Activated T-helper 17 cell treated with anti-CD3 and anti-CD28 coated beads, Interleukin-2, amount 50 U/mL, for 72 hours (primary cell): ENCODE measurements around the gene YPEL1. TPM values are rescaled to one million over a fixed set of nuclear protein-coding genes. Genes with fewer than 3 reads are reported as not detected.
A peak's percentile ranks its signal among the peaks of the same experiment; 100 is the strongest.

Experiments
- ATAC-seq: fragments of 150-1000 bp; cut with Tn5 transposase; replicated peaks from 2 replicates; pipeline ENCODE4 v1.10.0; 2021; ENCODE audit warnings: mild to moderate bottlenecking, moderate library complexity
- H3K27ac Mint-ChIP-seq: one replicate; pipeline ENCODE4 v1.8.0; 2022; ENCODE audit warnings: mixed read lengths
- H3K27me3 Mint-ChIP-seq: one replicate; pipeline ENCODE4 v1.8.0; 2022; ENCODE audit warnings: mixed read lengths
- H3K36me3 Mint-ChIP-seq: one replicate; pipeline ENCODE4 v1.8.0; 2022; ENCODE audit warnings: low read depth, mild to moderate bottlenecking, mixed read lengths
- H3K4me1 Mint-ChIP-seq: one replicate; pipeline ENCODE4 v1.8.0; 2022; ENCODE audit warnings: mixed read lengths
- H3K4me3 Mint-ChIP-seq: one replicate; pipeline ENCODE4 v1.8.0; 2022; ENCODE audit warnings: mild to moderate bottlenecking, mixed read lengths
- H3K9me3 Mint-ChIP-seq: one replicate; pipeline ENCODE4 v1.8.0; 2022; ENCODE audit warnings: mixed read lengths
- total RNA-seq, 2 donors: library from RNA; stranded (reverse); gene quantifications; one replicate each; pipeline ENCODE4 v1.2.3, GENCODE V29; 2022

YPEL1 gene
- total RNA-seq, 2 donors from 2014 or later, result 0.91 to 4.6 TPM

- no peak for ATAC-seq
- peaks cover 15% of the 10 kb centered on the region for H3K36me3 Mint-ChIP-seq
- no peaks in the 10 kb centered on the region for H3K27me3 Mint-ChIP-seq
- H3K4me3 Mint-ChIP-seq, result no peak overlapping the region
- H3K9me3 Mint-ChIP-seq, result no peaks in the 10 kb centered on the region
- no peaks in the 10 kb centered on the region for H3K4me1 Mint-ChIP-seq
- peak overlapping the region; percentile 34 for H3K27ac Mint-ChIP-seq
These were observed 32.6 kb downstream of the YPEL1 start for GRCh38 chr22:21702700-21703683.

DNA sequence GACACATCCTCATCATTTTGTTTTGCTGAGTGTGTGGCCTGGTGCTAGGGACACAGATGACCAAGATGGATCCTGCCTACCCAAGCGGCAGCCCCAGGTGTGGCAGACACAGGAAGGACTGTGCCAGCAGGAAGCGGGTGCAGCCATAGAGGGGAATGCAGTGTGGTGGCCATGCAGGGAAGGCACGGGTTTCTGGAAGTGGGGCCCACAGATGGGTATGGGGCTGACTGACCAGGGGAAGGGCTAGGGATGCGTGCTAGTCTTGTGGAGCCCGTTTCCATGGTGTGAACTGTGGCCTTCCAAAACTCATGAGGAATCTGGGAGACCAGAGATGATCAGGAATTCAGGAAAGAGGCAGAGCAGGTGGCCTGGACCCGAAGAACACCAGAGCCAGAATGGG is 33.5 kb downstream of the YPEL1 start:
- Mint-ChIP-seq H3K27ac (peak overlapping the region; percentile 34), H3K9me3 (no peaks in the 10 kb centered on the region), H3K4me3 (no peak overlapping the region), H3K27me3 (no peaks in the 10 kb centered on the region), H3K36me3 (peaks cover 24% of the 10 kb centered on the region), H3K4me1 (no peaks in the 10 kb centered on the region)
- no peak for ATAC-seq

DNA sequence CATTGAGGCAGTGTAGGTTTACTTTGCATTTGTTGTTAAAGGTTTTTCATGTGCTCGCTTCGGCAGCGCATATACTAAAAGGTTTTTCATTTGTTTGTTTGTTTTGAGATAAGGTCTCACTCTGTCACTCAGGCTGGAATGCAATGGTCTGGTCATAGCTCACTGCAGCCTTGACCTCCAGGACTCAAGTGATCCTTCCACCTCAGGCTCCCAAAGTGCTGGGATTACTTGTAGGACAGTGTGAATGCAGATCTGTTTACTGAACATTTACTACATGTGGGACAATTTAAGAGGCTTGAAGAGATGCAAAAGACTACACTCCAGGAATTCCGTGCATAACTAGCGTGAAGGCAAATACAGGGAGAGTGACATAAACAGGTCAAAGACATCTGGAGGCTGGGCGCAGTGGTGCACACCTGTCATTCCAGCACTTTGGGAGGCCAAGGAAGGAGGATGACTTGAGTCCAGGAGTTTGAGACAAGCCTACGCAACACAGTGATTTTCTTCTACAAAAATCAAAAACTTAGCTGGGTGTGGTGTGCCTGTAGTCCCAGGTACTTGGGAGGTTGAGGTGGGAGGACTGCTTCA is 34.1 kb downstream of the YPEL1 start:
- H3K27ac Mint-ChIP-seq, result peak overlapping the region; percentile 36
- no peaks in the 10 kb centered on the region for H3K27me3 Mint-ChIP-seq
- ATAC-seq, result no peak
- peaks cover 30% of the 10 kb centered on the region for H3K36me3 Mint-ChIP-seq
- H3K4me3 Mint-ChIP-seq, result no peak overlapping the region
- no peaks in the 10 kb centered on the region for H3K4me1 Mint-ChIP-seq
- H3K9me3 Mint-ChIP-seq, result no peaks in the 10 kb centered on the region

DNA sequence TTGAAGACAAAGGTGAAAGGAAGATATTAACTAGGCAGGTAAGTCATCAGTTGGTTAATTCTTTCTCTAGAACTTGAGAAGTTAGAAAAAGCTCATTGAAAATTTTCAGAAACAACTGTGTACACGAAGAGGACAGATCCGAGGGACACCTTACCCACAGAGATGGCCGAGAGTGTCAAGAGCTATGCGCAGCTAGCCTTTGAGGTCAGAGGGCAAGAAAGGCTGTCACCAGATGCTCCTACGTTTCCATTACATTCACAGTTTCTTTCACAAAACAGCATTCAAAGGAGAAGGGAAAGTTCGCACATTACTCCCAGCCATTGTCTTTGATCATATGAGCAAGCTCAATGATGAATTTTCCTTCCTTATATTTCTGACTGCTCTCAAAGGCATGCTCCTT is 34.8 kb downstream of the YPEL1 start:
- H3K4me3 Mint-ChIP-seq, result no peak overlapping the region
- no peak for ATAC-seq
- no peaks in the 10 kb centered on the region for H3K9me3 Mint-ChIP-seq
- H3K4me1 Mint-ChIP-seq, result no peaks in the 10 kb centered on the region
- peaks cover 36% of the 10 kb centered on the region for H3K36me3 Mint-ChIP-seq
- peak overlapping the region; percentile 36 for H3K27ac Mint-ChIP-seq
- no peaks in the 10 kb centered on the region for H3K27me3 Mint-ChIP-seq

- H3K4me1 Mint-ChIP-seq, result no peaks in the 10 kb centered on the region
These were observed 36.0 kb downstream of the YPEL1 start for GRCh38 chr22:21699643-21700042.

GRCh38 chr22:21698430-21699329 is 36.9 kb downstream of the YPEL1 start:
- no peaks in the 10 kb centered on the region for H3K27me3 Mint-ChIP-seq
- H3K36me3 Mint-ChIP-seq, result peaks cover 50% of the 10 kb centered on the region
- H3K4me3 Mint-ChIP-seq, result no peak overlapping the region
- no peak overlapping the region for H3K27ac Mint-ChIP-seq
- H3K9me3 Mint-ChIP-seq, result no peaks in the 10 kb centered on the region
- H3K4me1 Mint-ChIP-seq, result no peaks in the 10 kb centered on the region
- ATAC-seq, result no peak

More at GRCh38 chr22:21699643-21700042, 36.0 kb downstream of the YPEL1 start:
- Mint-ChIP-seq H3K4me3 (no peak overlapping the region), H3K9me3 (no peaks in the 10 kb centered on the region), H3K36me3 (peaks cover 48% of the 10 kb centered on the region), H3K27ac (no peak overlapping the region), H3K27me3 (no peaks in the 10 kb centered on the region)
- no peak for ATAC-seq

GRCh38 chr22:21697880-21698279 is 37.7 kb downstream of the YPEL1 start:
- Mint-ChIP-seq H3K4me3 (no peak overlapping the region), H3K27me3 (no peaks in the 10 kb centered on the region), H3K4me1 (no peaks in the 10 kb centered on the region), H3K36me3 (peaks cover 57% of the 10 kb centered on the region), H3K9me3 (no peaks in the 10 kb centered on the region), H3K27ac (no peak overlapping the region)
- ATAC-seq, result no peak

GRCh38 chr22:21697021-21697771 is 38.4 kb downstream of the YPEL1 start:
- Mint-ChIP-seq H3K27me3 (no peaks in the 10 kb centered on the region), H3K4me1 (no peaks in the 10 kb centered on the region), H3K9me3 (no peaks in the 10 kb centered on the region), H3K36me3 (peaks cover 64% of the 10 kb centered on the region), H3K4me3 (no peak overlapping the region), H3K27ac (peak overlapping the region; percentile 82)
- no peak for ATAC-seq

DNA sequence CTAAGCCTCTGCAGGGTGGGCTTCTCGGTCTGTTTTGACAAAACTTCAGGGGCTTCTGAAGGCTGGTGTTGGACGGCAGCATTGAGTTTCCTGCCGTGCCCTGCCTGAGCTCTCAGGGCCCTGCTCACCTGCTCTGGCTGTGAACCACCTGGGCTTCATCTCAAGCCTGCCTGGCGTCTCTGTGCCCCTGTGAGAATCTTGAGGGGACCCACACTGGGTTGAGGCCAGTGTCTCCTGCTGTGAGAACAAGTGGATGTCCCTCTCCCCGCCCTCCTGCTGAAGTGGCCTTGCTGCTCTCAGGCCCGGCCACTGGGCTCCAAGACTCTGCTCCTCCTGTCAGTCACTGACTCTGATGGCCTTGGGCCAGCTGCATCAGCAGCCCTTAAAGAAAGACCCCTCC is 39.5 kb downstream of the YPEL1 start:
- Mint-ChIP-seq H3K4me1 (no peaks in the 10 kb centered on the region), H3K9me3 (no peaks in the 10 kb centered on the region), H3K36me3 (peaks cover 72% of the 10 kb centered on the region)

GRCh38 chr22:21695430-21696085 is 40.0 kb downstream of the YPEL1 start:
- Mint-ChIP-seq H3K4me3 (no peak overlapping the region), H3K9me3 (no peaks in the 10 kb centered on the region), H3K36me3 (peaks cover 72% of the 10 kb centered on the region), H3K27ac (peak overlapping the region; percentile 44), H3K4me1 (peaks cover 2% of the 10 kb centered on the region), H3K27me3 (no peaks in the 10 kb centered on the region)
- ATAC-seq, result no peak

More for the DNA sequence above, 39.5 kb downstream of the YPEL1 start:
- ATAC-seq, result no peak
- no peak overlapping the region for H3K4me3 Mint-ChIP-seq
- peak overlapping the region; percentile 82 for H3K27ac Mint-ChIP-seq
- no peaks in the 10 kb centered on the region for H3K27me3 Mint-ChIP-seq

DNA sequence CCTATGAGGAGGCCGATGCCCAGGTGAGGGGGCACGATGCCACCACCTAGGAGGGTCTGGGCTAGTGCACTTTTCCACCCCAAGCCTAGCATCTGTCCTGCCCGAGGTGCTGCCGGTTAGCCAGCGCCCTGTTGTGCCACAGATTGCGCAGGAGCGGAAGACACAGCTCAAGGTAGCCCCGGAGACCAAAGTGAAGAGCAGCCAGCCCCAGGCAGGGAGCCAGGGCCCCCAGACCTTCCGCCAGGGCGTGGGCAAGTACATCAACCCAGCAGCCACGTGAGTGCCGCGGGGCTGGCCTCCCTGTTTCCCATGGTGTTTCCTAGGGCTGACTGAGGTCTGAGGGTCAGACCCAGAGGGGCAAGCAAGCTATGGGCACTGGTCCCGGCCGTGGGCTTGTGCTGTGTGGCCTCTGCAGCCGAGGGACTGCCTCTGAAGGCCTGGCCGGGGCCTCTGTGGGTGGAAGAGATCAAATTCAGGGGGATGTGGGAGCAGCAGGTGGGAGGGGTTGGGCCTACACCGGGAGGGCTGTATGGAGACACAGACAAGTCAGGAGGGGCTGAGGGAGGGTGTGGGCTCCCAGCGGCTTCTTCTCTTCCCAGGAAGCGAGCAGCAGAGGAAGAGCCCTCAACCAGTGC is 40.7 kb downstream of the YPEL1 start:
- ATAC-seq, result no peak
- Mint-ChIP-seq H3K4me1 (peaks cover 6% of the 10 kb centered on the region), H3K27me3 (no peaks in the 10 kb centered on the region), H3K9me3 (no peaks in the 10 kb centered on the region), H3K36me3 (peaks cover 77% of the 10 kb centered on the region), H3K27ac (peak overlapping the region; percentile 44), H3K4me3 (no peak overlapping the region)

DNA sequence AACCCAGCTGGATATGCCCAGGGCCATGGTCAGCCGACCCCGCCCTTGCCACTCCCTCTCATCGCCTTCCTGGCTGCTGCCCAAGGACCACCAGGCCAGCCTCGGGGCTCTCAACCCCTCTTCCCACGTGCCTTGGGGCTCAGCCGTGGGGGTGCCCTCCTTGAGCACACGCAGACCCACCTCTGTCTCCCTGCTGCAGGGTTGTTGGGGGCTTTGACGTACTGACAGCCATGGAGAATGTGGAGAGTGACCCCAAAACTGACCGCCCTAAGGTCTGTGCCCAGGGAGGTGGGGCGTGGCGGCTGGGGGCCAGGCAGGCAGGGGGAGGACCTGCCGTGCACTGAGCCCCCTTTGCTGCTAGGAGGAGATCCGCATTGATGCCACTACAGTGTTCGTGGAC is 41.2 kb downstream of the YPEL1 start:
- H3K4me3 Mint-ChIP-seq, result no peak overlapping the region
- peaks cover 6% of the 10 kb centered on the region for H3K4me1 Mint-ChIP-seq
- no peak for ATAC-seq
- H3K36me3 Mint-ChIP-seq, result peaks cover 83% of the 10 kb centered on the region
- H3K27me3 Mint-ChIP-seq, result no peaks in the 10 kb centered on the region
- H3K27ac Mint-ChIP-seq, result no peak overlapping the region
- H3K9me3 Mint-ChIP-seq, result no peaks in the 10 kb centered on the region

- no peak for ATAC-seq
These were observed 41.6 kb downstream of the YPEL1 start for GRCh38 chr22:21693999-21694341.

More at GRCh38 chr22:21693999-21694341, 41.6 kb downstream of the YPEL1 start:
- no peak overlapping the region for H3K27ac Mint-ChIP-seq
- H3K4me3 Mint-ChIP-seq, result no peak overlapping the region
- H3K4me1 Mint-ChIP-seq, result peaks cover 6% of the 10 kb centered on the region
- H3K36me3 Mint-ChIP-seq, result peaks cover 87% of the 10 kb centered on the region
- no peaks in the 10 kb centered on the region for H3K27me3 Mint-ChIP-seq
- no peaks in the 10 kb centered on the region for H3K9me3 Mint-ChIP-seq
